Measurements from ENCODE around the gene CPA4.

- TF ChIP-seq CTCF (IDR thresholded peaks at IDR 0.05) (no peak), POLR2A (IDR thresholded peaks at IDR 0.05) (no peak)
Observed at GRCh38 chr7:130371046-130371445, 78.1 kb downstream of the CPA4 start.

Measured in lower leg skin (tissue), 3 donors.